D721Med (cell line): ENCODE results near the gene ABI3BP.

Experiments used
- DNase-seq: peaks from one replicate; pipeline ENCODE4 v3.0.0; 2011; ENCODE audit warnings: low spot score; ENCODE audit not compliant: insufficient read length
- FAIRE-seq: peaks from 2 replicates; lab custom pipeline; 2011; peaks lifted over from hg19 to GRCh38; lab: Jason Lieb, UNC
- CTCF ChIP-seq: IDR thresholded peaks from 2 replicates; pipeline ENCODE4 v1.5.1; 2012; ENCODE audit warnings: mild to moderate bottlenecking, control low read depth; ENCODE audit not compliant: insufficient read depth; ENCODE audit errors: missing control alignments

Gene ABI3BP

GRCh38 chr3:100706365-100706764, 286.9 kb downstream of the ABI3BP start:
- no peak for TF ChIP-seq CTCF
- FAIRE-seq (no peak), DNase-seq (no peak)

- FAIRE-seq (no peak), DNase-seq (no peak)
- TF ChIP-seq CTCF, result no peak
These were observed 289.4 kb downstream of the ABI3BP start for GRCh38 chr3:100703865-100704264.

GRCh38 chr3:100702980-100703345, 290.3 kb downstream of the ABI3BP start:
- FAIRE-seq, result no peak
- no peak for DNase-seq
- TF ChIP-seq CTCF, result no peak

- no peak for DNase-seq
- FAIRE-seq, result no peak
- TF ChIP-seq CTCF, result no peak
These were observed 290.9 kb downstream of the ABI3BP start for GRCh38 chr3:100702082-100702979.

GRCh38 chr3:100700708-100701107, 292.5 kb downstream of the ABI3BP start:
- DNase-seq (no peak), FAIRE-seq (no peak)
- no peak for TF ChIP-seq CTCF
